ENCODE measurements around the gene CFAP157.

GRCh38 chr9:127686461-127687393 lies 20.1 kb upstream of the CFAP157 start:
- TF ChIP-seq POU2F2 (IDR thresholded peaks at IDR 0.05; ENCODE audit: low read depth, low read length) (no peak), TAF1 (IDR thresholded peaks at IDR 0.05; ENCODE audit: low read depth, low read length) (no peak), POLR2A (IDR thresholded peaks at IDR 0.05; ENCODE audit: low read depth, low read length) (no peak), POLR2AphosphoS5 (IDR thresholded peaks at IDR 0.05; ENCODE audit: low read depth, low read length) (no peak), SPI1 (IDR thresholded peaks at IDR 0.05; ENCODE audit: low read depth, low read length) (no peak)

Data from GM12891 (cell line).